NCI-H446 treated with DMSO at 0.1 percent for 48 hours (cell line): ENCODE data around the gene CNTNAP2.

Experiments
- DNase-seq: peaks from one replicate; lab custom pipeline; 2025; lab: John Stamatoyannopoulos, UW

CNTNAP2 gene

DNA sequence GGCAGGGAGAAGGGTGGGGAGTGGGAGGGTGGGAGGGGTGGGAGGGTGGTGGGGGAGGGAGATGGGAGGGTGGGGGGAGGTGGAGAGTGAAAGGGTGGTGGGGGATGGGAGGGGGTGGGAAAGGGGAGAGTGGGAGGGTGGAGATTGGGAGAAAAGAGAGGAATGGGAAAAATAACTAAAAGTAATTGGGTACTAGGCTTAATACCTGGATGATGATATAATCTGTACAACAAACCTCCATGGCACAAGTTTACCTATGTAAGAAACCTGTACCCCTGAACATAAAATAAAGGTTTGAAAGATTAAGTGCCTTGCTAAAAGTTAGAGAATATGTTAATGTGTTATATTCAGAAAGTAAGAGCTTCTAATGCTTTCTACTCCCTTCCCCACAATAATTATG, 564.9 kb downstream of the CNTNAP2 start:
- no peak for DNase-seq

DNA sequence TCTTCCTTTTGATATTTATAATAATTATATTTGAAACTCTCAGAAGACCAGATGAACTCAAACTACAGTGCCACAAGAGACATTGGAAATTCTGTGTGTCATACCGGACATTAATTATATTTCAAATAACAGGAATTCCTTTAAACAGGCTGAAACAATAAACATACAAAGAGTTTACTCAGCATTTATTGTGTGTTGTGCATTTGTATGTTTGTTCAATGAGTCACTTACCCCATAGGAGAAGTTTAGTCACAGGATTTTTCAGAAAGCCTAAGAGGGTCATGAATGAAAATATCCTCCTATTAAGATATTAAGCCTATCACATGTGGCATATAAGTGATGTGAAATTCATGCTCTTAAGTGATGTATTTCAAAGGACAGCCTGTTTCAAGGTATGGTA, 566.8 kb downstream of the CNTNAP2 start:
- no peak for DNase-seq

DNA sequence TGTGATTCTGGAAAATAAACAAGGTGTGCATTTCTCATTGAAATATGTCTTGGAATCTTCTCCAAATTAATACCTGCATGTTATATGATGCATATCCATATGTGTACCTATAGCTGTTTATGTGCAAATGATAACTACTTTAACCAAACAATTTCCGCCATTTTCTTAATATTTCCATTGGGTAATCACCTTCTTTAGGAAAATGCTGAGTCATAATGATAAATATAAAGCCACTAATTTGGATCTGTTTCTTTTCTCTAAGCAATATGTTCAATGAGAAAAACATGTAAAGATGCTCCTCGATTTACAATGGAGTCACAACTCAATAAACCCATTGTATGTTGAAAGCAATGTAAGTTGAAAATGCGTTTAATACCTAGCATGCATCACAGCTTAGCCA, 574.4 kb downstream of the CNTNAP2 start:
- DNase-seq = no peak

DNA sequence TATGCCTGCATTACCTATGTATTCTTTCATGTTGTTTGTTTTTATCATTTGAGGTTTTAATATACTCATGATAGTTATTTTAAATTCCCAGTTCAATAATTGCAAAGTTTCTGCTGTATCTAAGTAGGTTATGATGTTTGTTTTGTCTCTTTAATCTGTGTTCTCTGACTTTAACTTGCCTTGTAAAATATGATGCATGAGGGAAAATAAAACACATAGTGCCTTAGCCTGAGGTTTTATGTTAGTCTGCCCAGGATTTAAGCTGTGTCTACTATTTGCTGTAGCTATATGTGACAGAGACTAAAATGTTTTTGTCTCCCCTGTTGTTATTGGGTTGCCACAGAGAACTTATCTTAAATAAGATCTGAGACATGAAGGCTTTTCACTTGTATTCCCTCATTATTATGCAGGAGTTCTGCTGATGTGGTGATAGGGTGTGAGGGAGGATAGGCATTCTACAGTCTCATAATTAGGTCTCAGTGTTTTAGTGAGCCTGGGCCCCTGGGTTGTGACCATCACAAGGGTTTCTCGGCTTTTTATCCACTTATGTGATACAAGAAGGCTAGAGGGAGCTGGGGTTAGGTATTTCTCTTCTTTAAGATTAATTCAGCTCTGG, 582.5 kb downstream of the CNTNAP2 start:
- no peak for DNase-seq

DNA sequence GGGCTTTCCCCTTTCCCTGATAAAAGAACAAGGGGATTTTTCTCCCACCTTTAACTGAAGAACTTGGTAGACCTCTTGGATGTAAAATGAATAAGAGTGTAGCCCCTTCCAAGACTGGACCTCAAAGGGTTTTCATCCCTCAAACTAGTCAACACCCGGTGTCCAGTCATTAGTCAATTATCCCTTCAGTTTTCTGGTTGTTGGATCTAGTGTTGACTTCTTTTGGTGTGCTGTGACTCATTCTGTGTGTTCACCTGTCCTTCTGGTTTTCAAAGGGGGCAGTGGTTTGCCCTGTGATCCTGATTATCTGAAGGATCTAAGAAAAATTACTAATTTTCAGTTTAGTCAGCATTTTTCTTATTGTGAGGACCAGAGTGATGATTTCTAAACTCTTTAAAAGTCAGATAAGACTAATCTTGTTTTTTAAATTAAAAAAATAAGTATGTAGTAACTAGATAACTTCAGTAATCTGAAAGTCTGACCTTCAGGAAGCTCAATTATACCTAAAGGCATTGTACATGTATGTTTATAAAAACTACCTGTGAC, 583.5 kb downstream of the CNTNAP2 start:
- no peak for DNase-seq

DNA sequence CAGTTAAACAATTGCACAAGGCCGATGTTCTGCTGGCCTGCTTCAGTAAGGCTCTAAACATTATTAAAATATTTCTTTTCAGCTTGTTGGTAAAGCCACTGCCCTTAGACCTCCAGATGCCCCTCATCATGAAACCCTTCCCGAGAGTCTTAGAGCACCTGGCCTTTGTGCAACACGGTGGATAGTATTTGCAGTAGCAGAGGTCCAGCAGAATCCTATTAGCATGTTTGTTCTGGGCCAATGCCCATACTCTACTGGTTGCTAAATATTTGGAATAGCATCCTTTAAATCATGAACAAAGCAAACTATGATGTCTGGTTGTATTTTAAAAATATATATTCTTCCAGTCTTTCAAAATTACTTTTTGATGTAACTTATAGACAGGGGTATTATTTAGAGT, 584.6 kb downstream of the CNTNAP2 start:
- no peak for DNase-seq

DNA sequence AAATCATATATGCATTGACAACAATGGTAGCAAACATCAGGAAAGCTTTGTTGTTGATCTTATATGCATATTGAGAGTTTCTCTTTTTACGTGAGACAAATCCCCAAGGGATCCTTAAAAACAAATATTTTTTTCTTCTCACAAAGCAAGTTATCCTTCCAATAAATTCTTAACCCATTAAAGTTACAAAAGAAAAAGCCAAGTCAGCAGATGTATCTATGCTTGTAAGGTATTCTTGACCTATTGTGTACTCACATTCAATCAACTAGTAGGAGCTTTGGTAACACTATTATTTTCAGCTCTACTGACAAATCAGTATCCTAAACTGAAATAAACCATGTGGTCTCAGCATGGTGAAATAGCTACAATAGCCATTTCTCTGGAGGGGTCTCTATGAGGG, 586.3 kb downstream of the CNTNAP2 start:
- DNase-seq = no peak

DNA sequence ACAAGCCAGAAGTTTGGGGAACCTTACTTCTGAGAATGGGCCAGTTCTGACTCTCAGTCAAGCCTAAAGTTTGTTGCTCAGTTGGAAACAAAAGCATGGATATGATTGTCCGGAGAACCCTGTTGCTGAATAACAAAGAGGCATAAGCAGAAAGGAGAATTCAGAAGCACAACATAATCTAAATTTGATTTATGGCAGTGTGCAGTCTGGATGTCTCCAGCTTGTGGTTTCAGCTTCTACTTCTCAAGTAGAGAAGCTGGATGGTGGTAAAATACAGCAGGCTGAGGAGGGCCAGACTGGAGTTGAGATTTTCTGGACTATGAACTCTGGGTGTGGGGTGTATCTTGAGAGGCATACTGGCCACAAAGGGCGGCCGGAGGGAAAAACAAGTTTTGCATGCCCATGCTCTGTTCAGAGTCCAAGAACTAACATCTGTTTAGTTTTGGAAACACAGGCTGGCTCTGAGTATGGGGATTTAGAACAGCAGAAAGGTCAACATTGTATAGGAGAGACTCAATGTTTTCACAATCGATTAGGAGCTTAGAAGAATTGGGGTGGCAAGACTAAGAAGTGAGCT, 592.9 kb downstream of the CNTNAP2 start:
- no peak for DNase-seq

DNA sequence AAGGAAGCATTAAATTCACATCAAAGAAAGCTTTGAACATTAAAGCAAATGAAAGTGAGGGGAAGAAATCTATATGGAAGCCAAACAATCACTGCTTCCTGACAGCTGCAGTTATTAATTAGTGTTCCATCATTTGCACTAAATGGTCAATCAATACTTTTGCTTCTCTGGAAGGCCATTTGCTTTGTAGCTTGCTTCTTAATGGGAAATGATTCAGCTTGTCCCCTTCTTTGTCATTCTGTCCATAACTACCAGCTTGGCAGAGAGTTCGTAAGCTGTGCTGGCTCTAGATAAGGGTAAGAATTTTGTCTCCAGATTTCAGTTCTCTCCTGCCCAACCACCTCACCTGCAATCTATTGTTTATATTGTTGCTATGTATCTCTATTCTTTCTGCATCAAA, 596.6 kb downstream of the CNTNAP2 start:
- DNase-seq = no peak

DNA sequence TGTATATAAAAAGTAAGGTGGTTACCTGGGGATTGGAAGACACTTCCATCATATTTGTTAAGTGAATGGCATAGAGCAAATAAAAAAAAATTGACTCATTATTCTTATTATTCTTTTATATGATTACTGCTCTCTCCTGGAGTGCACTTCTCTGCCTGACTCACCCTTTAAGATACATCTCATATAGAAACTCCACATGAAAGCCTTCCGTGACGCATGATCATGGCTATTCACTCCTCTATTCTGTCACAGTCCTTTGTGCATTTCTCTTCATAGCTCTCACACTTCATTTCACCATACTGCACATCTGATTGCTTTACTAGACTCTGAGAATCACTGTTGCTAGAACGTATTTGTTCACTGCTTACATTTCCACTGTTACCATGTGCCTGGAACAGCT, 597.3 kb downstream of the CNTNAP2 start:
- DNase-seq = no peak

DNA sequence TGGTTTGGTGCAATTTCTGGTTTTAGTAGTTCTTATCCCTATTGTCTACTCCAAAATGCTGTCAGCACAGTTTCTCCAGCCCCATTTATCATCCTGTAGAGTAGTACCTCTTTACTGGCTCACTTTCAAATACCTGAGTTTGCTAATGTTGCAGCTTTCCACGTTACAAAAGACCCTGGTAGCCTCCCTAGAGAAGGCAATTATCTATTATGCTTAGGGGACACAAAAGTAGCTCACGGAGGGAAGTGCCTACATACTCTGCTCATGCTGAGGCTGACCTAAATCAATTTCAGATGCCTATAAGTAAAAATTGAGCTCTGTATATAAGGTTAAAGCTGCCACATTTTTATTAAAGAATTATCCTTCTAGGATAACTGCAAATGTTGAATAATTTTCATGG, 603.6 kb downstream of the CNTNAP2 start:
- DNase-seq = no peak

DNA sequence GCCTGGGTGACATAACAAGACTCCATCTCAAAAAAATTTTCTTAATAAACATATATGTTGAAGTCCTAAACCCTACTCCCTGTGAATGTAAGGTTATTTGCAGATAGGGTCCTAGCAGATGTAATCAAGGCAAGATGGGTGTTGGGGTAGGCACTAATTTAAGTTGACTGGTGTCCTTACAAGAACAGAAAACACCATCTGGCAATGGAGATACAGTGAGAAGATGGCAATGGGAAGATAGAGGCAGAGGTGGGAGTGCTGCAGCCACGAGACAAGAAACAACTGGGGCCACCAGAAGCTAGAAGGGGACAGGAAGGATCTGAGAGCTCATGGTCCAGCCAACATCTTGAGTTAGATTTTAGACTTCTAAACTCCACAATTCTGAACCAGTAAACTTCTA, 606.4 kb downstream of the CNTNAP2 start:
- DNase-seq = no peak

DNA sequence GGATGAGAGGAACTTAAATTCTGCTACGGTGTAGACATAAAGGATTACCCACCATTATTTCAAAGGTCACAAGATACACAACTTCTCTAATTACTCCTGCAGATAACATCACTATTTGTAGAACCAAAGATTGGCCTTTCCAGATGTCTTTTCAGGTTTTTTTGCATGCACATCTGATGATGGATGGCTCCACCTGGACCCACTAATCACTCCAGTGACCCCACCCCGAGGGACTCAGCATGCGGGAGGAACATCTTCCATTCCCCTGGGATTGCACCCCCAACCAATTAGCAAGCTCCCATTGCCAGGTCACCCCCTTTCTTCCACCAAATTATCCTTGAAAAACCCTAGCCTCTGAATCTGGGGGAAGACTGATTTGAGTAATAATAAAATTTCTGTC, 608.9 kb downstream of the CNTNAP2 start:
- no peak for DNase-seq

DNA sequence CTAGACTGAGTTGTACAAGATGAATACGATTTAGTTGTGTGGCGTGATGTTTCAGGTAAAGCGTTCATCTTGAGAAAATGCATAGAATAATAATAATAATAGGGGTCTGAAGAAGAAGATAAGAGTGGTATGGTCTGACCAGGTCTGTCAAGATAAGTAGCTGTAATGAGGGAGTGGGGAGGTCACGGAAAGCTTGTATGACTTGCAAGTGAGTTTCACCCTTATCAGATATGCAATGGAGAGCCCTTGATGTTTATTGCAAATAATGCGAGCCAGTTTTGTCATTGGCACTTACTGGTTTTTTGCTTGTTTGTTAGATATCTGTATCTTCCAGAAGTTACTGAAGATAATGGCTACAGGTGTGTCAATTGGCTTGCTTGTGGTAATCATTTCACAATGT, 611.5 kb downstream of the CNTNAP2 start:
- DNase-seq = no peak

DNA sequence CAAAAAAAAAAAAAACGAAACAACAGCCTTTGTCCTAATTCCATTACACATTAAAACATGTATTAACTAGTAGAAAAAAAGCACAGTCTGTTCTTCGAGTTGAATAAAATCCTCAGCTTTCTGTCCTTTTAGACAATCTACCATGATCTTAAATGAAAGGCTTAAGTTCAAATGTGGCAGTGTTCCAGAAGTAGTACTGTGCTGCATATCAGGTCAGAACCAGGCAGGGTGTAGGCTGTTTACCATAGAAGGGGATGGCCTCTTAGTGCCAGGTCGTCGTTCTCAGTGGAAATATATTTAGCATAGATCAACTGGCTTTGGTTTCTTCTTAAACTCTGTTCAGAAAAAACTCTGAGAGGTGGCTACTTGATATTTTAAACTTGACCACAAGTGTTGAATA, 612.0 kb downstream of the CNTNAP2 start:
- DNase-seq = no peak

DNA sequence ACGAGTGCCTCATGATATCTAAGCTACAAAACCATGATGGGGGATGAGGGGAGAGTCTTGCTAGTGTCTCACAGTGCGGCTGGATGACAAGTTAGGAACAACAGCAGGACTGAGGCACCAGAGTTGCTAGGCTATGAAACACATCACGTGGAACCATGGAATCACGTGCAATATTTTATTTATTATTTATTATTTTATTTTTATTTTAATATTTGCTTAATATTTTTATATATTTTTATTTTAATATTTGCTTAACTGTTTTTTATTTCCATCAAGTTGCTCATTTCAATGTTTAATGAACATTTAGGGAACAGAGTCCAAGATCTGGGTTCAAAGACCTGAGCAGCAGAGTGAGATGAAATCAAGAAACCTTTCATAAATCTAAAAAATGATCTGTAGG, 614.6 kb downstream of the CNTNAP2 start:
- no peak for DNase-seq

DNA sequence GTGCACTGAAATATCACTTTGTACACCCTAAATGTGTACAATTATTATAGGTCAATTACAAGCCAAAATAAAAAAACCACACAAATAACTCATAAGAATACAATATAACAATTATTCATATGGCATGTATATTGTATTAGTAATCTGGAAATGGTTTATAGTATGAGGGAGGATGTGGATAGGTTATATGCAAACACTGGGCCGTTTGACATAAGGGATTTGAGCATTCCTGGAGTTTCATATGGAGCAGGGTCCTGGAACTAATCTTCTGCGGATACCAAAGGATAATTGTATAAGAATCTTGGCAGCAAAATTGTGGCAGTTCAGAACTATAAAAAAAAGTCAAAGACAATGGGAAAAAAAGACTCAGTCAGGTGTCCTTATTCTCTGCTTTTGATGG, 619.4 kb downstream of the CNTNAP2 start:
- no peak for DNase-seq

DNA sequence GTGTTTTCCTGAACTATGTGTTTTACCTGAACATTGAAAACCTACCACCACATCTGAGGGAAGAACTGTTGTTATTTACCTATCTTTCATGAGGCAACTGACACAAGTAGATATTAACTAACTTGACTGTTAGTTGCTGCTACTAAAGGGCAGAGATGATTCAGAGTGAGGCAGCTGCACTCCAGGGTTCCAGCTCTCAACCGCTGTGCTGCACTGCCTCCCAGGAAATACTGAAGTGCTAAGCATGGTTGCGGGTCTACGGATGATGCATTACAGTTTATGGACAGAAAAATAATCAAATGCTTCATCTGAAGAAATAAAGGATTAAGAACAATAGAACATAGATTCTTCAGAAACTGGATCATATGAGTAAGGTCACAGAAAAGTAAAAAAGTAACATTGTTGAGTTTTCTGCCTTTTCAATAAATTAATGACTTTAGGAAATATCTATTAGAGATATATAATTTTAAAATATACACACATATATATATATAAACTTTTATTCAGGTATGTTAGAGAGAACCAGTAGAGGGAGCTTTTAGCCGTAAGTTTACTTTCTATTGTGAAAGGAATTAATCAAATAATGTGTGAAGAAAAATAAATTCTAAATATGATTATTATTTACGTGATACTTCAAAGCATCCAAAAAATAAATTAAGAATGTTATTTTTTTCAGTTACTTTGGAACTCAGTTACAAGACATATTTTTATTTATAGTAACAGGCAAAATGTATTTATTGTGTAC, 620.0 kb downstream of the CNTNAP2 start:
- DNase-seq = no peak

DNA sequence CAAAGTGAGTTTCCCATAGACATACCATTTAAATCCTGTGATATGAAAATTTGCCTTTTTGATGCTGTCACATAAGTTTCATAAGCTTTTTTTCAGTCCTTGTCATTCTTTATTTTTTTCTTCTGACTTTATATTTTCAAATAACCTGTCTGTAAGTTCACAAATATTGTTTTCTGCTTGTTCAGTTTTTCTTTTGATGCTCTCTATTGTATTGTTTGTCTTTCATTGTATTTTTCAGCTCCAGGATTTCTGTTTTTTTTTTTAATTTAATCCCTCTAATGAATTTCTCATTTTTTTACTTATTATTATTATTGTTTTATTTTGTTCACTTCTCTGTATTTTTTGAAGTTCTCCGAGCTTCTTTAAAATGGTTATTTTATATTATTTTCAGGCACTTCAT, 623.4 kb downstream of the CNTNAP2 start:
- no peak for DNase-seq

DNA sequence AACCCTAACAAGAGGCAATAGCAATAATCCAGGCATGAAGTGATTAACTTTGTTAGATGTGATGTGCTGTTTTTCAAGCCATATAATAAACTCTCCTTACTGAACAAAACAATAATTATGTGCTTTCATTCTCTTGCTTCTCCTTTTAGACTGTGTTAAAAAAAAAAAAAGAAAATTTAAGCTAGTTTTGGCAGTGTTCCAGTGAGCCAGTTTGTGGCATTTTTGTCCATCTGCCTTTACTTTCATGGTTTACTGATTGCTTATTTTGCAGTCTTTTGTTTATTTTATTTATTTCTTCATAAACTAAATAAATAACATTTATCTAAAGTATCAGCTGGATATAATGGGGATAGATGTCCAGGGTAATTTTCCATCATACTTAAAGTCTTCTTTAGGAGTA, 625.3 kb downstream of the CNTNAP2 start:
- DNase-seq = peak; percentile 84

DNA sequence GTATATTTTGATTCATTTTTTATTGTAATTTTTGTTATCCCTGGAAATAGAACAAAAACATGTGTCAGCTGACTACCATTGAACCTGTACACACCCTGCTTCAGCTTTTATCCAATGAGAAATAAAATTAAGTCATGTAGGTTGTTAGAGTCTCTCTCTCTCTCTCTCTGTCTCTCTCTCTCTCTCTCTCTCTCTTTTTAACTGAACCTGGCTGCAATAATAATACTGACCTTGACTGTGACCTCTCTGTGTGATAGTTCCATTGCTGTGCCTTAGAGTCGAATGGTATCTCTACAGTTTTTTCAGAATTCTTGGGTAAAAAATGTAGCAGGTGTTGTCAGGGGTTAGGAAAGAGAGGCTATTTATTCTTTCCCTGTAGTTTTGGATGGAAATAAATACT, 637.8 kb downstream of the CNTNAP2 start:
- DNase-seq = no peak

DNA sequence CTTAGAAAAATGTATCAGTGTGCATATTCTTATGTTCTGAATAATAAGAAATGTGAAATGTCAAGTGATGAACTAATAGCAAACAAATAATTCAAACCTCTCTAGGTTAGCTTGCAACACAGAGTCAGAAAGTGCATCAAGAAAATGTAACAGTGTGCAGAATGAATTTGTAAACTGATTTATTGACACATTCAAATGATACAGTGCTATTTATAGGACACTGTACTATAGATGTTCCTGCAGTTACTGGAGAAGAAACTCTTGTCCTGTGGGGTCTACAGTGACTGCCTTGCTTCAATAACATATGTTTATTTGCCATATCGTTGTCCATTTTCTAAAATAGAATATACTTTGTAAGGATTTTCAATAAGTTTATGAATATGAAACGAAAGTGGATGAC, 639.0 kb downstream of the CNTNAP2 start:
- DNase-seq = no peak

DNA sequence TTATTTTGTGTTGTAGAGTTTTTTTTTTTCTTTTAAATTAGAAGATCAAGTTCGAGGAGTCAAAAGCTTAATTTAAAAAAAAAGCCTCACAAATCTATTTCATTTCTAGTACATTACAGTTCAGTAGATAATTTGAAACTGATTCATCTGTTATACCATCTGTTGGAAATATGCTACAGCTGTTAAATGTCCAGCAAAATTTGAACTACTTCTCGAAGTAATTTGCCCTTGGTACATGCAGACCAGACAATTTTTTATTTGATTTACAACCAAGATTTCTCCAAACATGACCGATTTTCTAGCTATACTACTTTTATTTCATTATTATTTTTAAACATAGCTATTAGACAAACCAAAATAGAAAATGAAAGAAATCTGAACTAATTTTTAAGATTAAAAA, 647.9 kb downstream of the CNTNAP2 start:
- peak; percentile 84 for DNase-seq
